Esophagus squamous epithelium (tissue), 5 donors: ENCODE measurements around the gene CAMK2A. TPM values are rescaled to one million over a fixed set of nuclear protein-coding genes. Genes with fewer than 3 reads are reported as not detected.
"Not testable (repeated sequence)": the region's sequence is repeated elsewhere in the genome, so short reads cannot be mapped to it uniquely, and the experiment has no call there.

Experiments
- DNase-seq: peaks from one replicate; lab custom pipeline; 2025; lab: John Stamatoyannopoulos, UW
- H3K27ac ChIP-seq, 4 donors: fragments of 200-600 bp; sonication (generic); one replicate each; pipeline ENCODE4 v1.5.1; 2016 to 2019; ENCODE audit warnings: mild to moderate bottlenecking in 1 of 4
- H3K27me3 ChIP-seq, 4 donors: fragments of 200-600 bp; sonication (generic); 1 replicate in 3 of 4; 2 replicates in 1 of 4; pipeline versions ENCODE4 v1.5.1 to v1.6.0; 2017 to 2021; ENCODE audit warnings: antibody characterized with exemption in 1 of 4
- H3K36me3 ChIP-seq, 3 donors: fragments of 200-600 bp; sonication (generic); one replicate each; pipeline ENCODE4 v1.5.1; 2016 to 2019
- H3K4me1 ChIP-seq, 3 donors: fragments of 200-600 bp; sonication (generic); one replicate each; pipeline ENCODE4 v1.5.1; 2017 to 2019
- H3K4me3 ChIP-seq, 4 donors: fragments of 200-600 bp; sonication (generic); 1 replicate in 3 of 4; 2 replicates in 1 of 4; pipeline ENCODE4 v1.5.1; 2016 to 2019; ENCODE audit warnings: mild to moderate bottlenecking in 2 of 4, moderate library complexity in 1 of 4
- H3K9me3 ChIP-seq, 3 donors: fragments of 200-600 bp; sonication (generic); one replicate each; pipeline ENCODE4 v1.5.1; 2016 to 2019
- POLR2A ChIP-seq, 4 donors: fragments of 450-650 bp; IDR thresholded peaks; one replicate each; pipeline ENCODE4 v1.6.1; 2017; ENCODE audit warnings: antibody characterized with exemption in 4 of 4, mild to moderate bottlenecking in 4 of 4, moderate library complexity in 3 of 4
- WGBS, 2 donors: methylation state at CpG; one replicate each; pipeline ENCODE4 v1.1.5; 2018; 5-methylcytosine and 5-hydroxymethylcytosine counted together
- intact Hi-C: fragments of 100-400 bp; cut with DNase I; formaldehyde crosslinking; loops from one replicate; pipeline ENCODE4 v1.15.0; 2022
- total RNA-seq, 4 donors: library from RNA; depleted of rRNA; stranded (reverse); fragments of >200 nt; gene quantifications; one replicate each; pipeline ENCODE4 v1.1.0, GENCODE V29; 2016
- TF ChIP-seq, protein P1 (sequence below), 6 experiments: fragments of 450-650 bp in 4 of 6; fragments of 200-600 bp in 2 of 6; sonication (generic) in 2 of 6; IDR thresholded peaks; one replicate each; pipeline ENCODE4 v1.5.1; 2016 to 2019; ENCODE audit warnings: antibody characterized with exemption in 6 of 6, mild to moderate bottlenecking in 4 of 6, moderate library complexity in 4 of 6
- donor health status: DM: yes; HTN: yes; CAD: no.

CAMK2A gene
- total RNA-seq, 4 donors from 2014 or later = 0.04 TPM; not detected in 3

DNA sequence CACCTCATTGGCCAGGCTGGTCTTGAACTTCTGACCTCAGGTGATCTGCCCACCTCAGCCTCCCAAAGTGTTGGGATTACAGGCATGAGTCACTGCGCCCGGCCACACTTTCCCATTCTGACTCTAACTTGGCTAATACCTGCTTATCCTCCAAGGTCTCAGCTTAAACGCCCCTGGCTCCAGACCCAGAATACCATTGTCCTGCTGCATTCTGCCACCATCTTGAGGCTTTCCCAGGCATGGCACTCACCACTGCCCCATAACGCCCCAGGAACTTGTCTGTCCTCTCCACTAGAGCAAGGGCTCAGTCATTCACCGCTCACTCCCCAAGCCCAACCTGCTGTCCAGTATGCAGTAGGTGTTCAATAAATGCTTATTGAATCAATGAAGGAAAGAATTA lies 39.8 kb downstream of the CAMK2A start:
- no peak for DNase-seq
- no peaks in the 10 kb centered on the region for H3K9me3 ChIP-seq
- H3K4me1 ChIP-seq = peaks cover 0 to 30% (median 4%) of the 10 kb centered on the region in 3 donors
- peaks cover 0 to 13% (median 0%) of the 10 kb centered on the region in 4 donors for H3K27me3 ChIP-seq
- 49 to 80% methylated on average over 1 to 5 of the region's 5 CpGs for WGBS, 2 donors
- H3K27ac ChIP-seq = no peak overlapping the region
- TF ChIP-seq, protein P1, sequence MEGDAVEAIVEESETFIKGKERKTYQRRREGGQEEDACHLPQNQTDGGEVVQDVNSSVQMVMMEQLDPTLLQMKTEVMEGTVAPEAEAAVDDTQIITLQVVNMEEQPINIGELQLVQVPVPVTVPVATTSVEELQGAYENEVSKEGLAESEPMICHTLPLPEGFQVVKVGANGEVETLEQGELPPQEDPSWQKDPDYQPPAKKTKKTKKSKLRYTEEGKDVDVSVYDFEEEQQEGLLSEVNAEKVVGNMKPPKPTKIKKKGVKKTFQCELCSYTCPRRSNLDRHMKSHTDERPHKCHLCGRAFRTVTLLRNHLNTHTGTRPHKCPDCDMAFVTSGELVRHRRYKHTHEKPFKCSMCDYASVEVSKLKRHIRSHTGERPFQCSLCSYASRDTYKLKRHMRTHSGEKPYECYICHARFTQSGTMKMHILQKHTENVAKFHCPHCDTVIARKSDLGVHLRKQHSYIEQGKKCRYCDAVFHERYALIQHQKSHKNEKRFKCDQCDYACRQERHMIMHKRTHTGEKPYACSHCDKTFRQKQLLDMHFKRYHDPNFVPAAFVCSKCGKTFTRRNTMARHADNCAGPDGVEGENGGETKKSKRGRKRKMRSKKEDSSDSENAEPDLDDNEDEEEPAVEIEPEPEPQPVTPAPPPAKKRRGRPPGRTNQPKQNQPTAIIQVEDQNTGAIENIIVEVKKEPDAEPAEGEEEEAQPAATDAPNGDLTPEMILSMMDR (IDR thresholded peaks at IDR 0.05) = no peak
- TF ChIP-seq POLR2A (IDR thresholded peaks at IDR 0.05) = no peak
- no peaks in the 10 kb centered on the region for H3K36me3 ChIP-seq
- H3K4me3 ChIP-seq = no peak overlapping the region
- intact Hi-C loops = no loop called here

DNA sequence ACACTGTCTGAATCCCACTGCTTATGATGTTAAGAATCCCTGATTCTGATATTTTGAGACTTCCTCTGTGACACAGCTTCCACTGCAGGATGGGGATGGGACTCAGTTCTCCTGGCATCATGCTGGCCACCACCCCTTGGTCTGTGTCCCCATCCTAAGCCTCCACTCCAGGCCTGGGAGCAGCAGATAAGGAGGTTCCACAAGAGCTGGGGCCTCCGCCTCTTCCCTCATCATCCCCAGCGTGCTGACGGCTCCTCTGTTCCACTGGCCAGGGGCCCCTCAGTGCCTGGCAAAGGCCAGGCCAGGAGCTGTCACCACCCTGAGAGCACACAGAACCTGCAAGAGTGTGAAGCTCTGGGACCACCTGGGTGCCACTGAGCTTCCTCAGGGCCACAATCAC lies 40.6 kb downstream of the CAMK2A start:
- DNase-seq = no peak
- Histone ChIP-seq H3K27me3 (peaks cover 0 to 13% (median 0%) of the 10 kb centered on the region in 4 donors), H3K27ac (no peak overlapping the region), H3K4me1 (peaks cover 0 to 25% (median 4%) of the 10 kb centered on the region in 3 donors), H3K36me3 (no peaks in the 10 kb centered on the region), H3K4me3 (no peak overlapping the region), H3K9me3 (no peaks in the 10 kb centered on the region)
- 100% methylated on average over 1 of the region's 3 CpGs; no CpG with 5 or more reads in 1 of the 2 donors for WGBS, 2 donors
- intact Hi-C loops = no loop called here
- TF ChIP-seq POLR2A (IDR thresholded peaks at IDR 0.05) = no peak
- TF ChIP-seq, protein P1 (IDR thresholded peaks at IDR 0.05) = no peak

DNA sequence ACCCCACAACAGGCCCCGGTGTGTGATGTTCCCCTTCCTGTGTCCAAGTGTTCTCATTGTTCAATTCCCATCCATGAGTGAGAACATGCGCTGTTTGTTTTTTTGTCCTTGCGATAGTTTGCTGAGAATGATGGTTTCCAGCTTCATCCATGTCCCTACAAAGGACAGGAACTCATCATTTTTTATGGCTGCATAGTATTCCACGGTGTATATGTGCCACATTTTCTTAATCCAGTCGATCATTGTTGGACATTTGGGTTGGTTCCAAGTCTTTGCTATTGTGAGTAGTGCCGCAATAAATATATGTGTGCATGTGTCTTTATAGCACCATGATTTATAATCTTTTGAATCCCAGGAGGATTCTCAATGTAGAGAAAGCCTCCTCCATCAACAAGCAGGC lies 41.1 kb downstream of the CAMK2A start:
- H3K36me3 ChIP-seq, H3K4me3 ChIP-seq, intact Hi-C loops, DNase-seq, H3K27ac ChIP-seq, H3K9me3 ChIP-seq: not testable (repeated sequence)
- H3K4me1 ChIP-seq = peaks cover 0 to 25% (median 4%) of the 10 kb centered on the region in 3 donors
- WGBS, 2 donors = 88 to 92% methylated on average over 5 to 6 of the region's 6 CpGs
- H3K27me3 ChIP-seq = peaks cover 0 to 13% (median 0%) of the 10 kb centered on the region in 4 donors

DNA sequence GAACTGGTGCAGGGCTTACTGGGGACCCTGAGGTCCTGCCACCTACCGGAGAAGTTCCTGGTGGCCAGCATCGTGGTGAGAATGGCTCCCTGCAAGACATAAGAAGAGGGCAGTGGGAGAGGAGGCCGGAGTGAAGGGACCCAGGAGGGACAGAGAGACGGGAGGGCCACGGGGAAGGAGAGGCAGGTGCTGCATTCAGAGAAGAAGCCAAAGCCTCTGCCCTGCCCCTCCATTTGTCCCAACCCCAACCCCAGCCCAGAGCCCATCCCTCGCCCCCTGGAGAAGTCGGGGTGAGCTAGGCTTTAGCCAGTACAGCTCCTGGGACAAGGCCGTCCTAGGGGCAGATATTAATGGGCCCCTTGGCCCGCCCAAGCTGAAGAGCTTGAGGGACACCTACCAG lies 41.8 kb downstream of the CAMK2A start:
- intact Hi-C loops = no loop called here

DNA sequence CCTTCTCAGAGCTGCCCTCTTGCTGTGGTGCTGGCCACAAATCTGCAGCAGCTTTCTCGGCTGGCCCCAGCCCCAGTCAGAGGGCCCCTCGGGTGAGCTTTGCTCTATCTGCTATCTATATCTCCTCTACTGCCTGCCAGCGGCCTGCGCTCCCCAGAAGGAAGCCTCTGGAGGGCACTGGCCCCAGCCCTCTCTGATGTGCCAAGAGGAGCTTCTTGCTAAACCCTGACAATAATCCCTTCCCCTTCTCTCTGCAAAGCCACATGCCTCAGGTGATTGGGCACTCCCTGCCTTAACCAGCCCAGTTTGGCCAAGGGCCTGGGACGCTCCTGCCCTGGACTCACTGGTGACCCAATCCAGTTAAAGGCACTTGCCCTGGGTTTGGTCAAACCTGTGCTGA lies 42.7 kb downstream of the CAMK2A start:
- TF ChIP-seq POLR2A (IDR thresholded peaks at IDR 0.05) = no peak
- TF ChIP-seq, protein P1 (IDR thresholded peaks at IDR 0.05) = no peak
- WGBS, 2 donors = 48 to 74% methylated on average over 3 to 4 of the region's 5 CpGs
- intact Hi-C loops = no loop called here
- H3K9me3 ChIP-seq = no peaks in the 10 kb centered on the region
- H3K27ac ChIP-seq = no peak overlapping the region
- H3K27me3 ChIP-seq = peaks cover 0 to 13% (median 0%) of the 10 kb centered on the region in 4 donors
- no peak for DNase-seq
- no peaks in the 10 kb centered on the region for H3K36me3 ChIP-seq
- no peak overlapping the region for H3K4me3 ChIP-seq
- peaks cover 0 to 25% (median 4%) of the 10 kb centered on the region in 3 donors for H3K4me1 ChIP-seq

More for the DNA sequence above, 41.8 kb downstream of the CAMK2A start:
- DNase-seq = no peak
- H3K4me1 ChIP-seq = peaks cover 0 to 25% (median 4%) of the 10 kb centered on the region in 3 donors
- no peaks in the 10 kb centered on the region for H3K9me3 ChIP-seq
- peaks cover 0 to 13% (median 0%) of the 10 kb centered on the region in 4 donors for H3K27me3 ChIP-seq
- no peak overlapping the region for H3K4me3 ChIP-seq
- no peak overlapping the region for H3K27ac ChIP-seq
- no peak for TF ChIP-seq POLR2A (IDR thresholded peaks at IDR 0.05)
- TF ChIP-seq, protein P1 (IDR thresholded peaks at IDR 0.05) = no peak
- 82 to 96% methylated on average over 3 to 7 of the region's 9 CpGs for WGBS, 2 donors
- H3K36me3 ChIP-seq = no peaks in the 10 kb centered on the region
